HG02763 (cell line): ENCODE results near the gene TTC28.
"Not testable (repeated sequence)": the region's sequence is repeated elsewhere in the genome, so short reads cannot be mapped to it uniquely, and the experiment has no call there.

Experiments used
- ATAC-seq: cut with Tn5 transposase; IDR thresholded peaks from one replicate; pipeline ENCODE4 v1.9.1; 2021; ENCODE audit warnings: mild to moderate bottlenecking, moderate library complexity; ENCODE audit not compliant: unreplicated experiment

The TTC28 gene

DNA sequence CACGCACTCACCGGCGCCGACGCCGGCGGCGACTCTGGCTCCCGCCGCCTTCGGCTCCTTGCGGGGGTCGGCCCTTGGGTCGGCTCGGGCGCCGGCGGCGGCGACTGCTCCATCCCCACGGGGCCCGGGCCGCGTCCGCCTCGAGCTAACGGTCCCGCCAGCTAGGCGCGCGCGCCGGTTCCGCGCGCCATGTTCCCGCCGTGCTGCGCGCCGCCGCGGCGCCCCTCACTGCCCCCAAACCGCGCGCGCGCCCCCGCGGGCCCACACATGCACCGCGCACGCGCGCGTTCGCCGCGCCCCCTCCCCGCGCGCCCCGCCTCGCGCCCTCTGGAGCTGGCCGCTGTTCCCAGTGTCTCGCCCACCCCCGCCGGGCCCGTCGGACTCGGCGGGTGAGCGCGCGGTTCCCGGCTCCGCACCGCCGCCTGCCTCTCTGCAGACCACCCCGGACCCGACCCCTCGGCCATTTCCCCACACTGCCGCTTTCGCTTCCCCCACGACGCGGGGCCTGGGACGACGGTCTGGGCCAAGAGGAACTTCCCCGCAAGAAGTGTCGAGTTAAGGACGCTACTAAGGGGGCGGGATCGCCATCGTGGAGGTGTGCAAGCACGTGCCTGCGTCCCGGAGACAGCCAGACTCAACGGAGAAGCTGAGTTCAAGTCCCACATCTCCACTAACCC lies at the start of gene TTC28:
Gene TTC28 (minus strand): TSS at position 230 of the 677 bp plus-strand sequence. CDS start 117 bp downstream, at position 113.
- ATAC-seq = not testable (repeated sequence)

DNA sequence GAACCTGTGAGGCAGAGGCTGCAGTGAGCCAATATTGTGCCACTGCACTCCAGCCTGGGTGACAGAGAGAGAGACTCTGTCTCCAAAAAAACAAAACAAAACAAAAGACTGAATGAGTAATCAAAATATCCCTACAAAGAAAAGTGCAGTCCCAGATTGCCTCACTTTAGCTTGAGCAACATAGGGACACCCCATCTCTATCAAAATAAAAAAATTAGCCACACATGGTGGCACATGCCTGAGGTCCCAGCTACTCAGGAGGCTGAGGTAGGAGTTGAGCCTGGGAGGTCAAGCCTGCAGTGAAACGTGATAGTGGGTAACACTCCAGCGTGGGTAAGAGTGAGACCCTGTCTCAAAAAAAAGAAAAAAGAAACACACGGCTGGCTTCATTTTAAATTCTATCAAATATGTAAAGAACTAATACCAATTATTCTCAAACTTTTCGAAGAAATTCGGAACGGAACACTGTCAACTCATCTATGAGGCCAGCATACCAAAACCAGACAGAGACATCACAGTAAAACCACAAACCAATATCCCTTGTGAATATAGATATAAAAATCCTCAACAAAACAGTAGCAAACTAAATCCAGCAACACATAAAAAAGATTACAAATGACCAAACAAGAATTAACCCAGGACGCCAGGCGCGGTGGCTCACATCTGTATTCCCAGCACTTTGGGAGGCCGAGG lies 49.1 kb upstream of the TTC28 start:
- no peak for ATAC-seq

DNA sequence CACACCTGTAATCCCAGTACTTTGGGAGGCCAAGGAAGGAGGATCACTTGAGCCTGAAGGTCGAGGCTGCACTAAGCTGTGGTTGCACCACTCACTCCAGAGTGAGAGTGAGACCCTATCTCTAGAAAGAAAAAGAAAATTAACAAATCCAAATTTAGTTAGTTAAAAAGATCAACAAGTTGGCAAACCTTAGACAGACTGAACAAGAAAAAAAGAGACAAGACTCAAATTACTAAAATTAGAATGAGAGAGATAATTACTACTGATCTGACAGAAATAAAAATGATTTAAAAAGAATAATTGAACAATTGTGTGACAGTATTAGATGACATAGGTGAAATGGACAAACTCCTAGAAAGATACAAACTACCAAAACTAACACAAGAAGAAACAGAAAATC lies 48.4 kb upstream of the TTC28 start:
- ATAC-seq = no peak

DNA sequence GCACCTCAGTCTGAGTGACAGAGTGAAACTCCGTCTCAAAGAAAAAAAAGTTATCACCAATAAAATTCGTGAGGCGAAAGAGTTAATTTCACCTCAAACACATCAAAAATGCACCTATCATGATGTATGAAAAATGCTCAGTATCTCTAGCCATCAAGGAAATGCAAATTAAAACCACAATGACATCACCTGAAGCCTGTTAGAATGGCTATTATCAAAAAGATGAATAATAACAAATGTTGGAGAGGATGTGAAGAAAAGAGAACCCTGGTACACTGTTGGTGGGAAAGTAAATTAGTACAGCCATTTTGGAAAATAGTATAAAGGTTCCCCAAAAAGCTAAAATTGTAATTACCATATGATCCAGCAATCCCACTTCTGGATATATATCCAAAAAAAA lies 38.4 kb upstream of the TTC28 start:
- ATAC-seq = no peak

DNA sequence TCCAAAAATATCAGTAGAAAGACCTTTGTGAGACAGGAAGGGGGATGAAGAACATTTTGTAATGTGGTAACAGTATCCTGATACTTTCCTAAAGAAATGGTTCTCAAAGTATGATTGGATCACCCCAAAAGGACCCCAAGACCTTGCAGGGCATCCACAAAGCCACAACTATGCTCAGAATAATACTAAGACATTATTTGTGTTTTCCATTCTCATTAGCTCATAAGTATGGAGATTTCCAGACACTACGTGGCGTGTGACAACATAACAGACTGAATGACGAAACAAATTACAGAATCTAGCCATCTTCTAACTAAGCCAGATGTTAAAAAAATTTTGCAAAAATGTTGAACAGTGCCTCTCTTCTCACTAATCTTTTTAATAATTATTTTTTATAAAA lies 37.0 kb upstream of the TTC28 start:
- ATAC-seq = no peak

DNA sequence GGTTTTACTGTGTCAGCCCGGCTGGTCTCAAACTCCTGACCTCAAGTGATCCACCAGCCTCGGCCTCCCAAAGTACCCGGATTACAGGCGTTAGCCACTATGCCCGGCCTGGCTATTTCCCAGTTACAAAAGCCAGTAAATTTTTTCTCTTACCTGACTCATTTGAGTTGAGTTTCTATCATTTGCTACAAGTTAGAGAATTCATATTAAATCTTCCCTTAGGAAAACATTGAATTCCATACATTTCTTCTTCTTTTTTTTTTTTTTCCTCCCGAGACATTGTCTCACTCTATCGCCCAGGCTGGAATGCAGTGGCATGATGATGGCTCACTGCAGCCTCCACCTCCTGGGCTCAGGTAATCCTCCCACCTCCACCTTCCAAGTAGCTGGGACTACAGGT lies 36.0 kb upstream of the TTC28 start:
- no peak for ATAC-seq

DNA sequence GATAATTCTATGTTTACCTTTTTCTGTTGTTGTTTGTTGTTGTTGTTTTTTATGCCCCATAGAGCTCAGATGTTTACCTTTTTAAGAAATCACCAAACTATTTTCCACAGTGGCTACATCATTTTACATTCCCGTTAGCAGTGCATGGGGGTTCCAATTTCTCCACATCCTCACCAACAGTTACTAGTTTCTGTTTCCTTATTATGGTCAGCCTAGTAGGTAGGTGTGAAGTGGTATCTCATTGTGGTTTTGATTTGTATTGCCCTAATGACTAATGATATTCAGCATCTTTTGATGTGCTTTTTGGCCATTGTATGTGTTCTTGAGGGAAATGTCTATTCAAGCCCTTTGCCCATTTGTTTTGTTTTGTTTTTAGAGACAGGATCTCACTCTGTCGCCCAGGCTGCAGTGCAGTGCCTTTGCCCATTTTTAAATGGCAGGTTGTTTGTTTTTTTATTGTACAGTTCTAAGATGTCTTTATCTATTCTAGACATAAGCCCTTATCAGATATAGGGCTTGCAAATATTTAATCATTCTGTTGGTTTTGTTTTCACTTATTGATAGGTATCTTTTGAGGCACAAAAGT lies 34.5 kb upstream of the TTC28 start:
- ATAC-seq = no peak

DNA sequence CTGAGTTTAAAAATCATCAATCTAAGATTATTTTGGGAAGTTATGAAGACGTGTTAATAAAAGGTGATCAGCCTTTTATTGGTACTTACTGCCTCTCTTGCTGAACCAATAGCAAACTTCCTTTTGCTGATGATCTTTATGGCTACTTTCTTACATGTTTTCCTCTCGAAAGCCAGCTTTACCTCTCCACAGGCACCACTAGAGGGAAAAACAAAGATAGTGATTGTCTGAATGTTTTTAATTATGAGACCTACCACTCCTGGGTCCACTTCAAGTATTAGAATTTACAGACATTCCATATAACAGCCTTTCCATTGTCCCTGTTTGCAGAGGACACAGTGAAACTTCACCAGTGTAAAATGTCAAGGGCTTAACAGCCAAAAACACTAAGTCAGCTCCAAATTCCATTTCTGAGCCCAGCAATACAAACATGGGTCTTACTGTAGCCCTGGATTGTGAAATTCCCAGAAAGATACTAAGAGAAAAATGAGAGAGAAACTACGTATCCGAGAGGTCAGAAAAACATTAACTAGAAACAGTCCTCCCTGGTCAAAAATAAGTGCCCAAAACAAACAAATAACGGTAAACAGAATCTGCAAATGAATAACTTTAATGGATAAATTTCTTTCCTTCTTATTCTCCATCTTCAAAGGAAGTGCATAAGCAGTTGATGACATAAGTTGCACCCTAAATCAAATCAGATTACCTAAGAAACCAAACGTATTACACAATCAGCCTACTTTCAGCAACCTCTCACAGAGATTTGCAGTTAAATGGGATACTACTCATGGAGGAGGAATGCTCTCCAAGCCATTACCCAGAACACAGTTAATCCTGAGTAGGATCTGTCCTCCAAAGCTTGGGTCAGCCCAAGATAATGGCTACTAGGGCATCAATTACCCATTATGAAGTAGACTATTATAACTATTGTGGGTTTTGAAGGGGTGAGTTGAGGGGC lies 32.5 kb upstream of the TTC28 start:
- no peak for ATAC-seq

DNA sequence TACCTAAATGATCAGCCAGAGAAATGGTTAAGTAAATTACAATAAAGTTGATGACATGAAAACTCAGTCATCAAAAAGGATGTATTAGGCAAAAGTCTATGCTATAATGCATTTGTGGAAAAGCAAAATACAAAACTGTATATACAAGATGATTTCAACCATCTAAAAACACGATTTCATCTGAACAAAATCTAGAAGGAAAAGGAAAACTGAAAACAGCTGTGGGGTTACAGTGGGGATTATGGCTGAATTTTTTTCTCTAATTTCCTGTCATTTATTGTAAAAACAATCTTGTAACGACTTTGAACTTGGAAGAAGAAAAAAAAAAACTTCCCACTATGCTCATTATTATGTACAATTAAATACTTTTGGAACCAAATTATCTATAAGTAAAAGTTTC lies 31.7 kb upstream of the TTC28 start:
- ATAC-seq = no peak

DNA sequence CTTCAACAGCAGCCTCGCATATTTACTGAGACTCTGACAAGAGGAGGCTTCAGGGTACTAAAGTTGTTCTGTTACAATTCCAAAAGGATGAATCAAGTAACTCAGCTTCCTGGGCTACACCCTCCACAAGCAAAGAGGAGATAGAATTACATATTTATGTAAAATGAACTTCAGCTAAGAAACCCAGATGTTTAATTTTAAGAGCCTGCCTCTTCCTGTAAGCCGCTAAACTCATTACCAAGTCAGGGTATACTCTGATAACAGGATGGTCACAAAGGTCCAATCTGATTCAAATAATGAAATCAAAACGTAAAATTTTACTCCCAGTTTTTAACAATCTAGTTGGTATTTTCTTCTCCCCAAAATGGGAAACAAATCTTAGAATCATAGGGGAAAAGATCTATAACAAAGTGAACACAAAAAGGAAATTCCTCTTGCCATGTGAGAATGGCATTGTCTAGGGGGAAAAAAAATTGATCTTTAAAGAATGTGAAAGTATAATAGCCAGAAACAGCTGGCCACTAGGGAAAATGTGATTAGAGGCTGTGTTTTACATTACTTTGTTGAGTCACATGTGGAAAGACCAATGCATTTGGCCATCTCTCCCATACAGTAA lies 31.0 kb upstream of the TTC28 start:
- ATAC-seq = no peak

DNA sequence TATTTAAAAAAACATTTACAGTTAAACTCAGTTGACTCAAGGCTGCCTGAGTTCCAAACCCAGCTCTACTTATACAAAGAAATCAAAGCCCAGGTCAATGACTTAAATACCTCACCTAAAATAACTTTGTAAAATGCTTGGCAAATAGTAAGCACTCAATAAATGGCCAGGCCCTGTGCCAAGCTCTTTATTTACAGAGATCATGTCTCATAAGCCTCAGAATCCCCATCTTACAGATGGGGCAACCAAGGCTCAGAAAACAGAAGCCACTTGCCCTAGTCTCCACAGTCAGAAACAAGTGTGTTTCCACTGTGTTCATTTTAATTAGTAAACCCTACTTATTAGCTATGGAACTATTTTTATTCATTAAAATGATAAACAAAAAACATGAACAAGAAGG lies 30.5 kb upstream of the TTC28 start:
- ATAC-seq = no peak

DNA sequence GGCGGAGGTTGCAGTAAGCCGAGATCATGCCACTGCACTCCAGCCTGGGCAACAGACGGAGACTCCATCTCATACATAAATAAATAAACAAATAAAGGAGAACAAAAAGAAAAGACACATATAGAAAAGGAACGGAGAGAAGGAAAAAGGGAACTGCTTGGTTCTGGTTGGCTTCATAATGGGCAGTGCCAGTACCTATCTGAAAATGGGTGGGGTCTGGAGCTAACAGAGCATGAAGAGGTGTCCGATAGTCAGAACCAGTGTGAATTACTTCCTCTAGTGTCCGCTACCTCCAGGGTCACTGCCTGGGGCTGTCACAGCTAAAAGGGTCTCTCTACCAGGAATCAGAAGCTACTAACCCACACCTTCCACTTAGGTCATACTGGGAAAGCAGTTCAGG lies 27.2 kb upstream of the TTC28 start:
- ATAC-seq = no peak

DNA sequence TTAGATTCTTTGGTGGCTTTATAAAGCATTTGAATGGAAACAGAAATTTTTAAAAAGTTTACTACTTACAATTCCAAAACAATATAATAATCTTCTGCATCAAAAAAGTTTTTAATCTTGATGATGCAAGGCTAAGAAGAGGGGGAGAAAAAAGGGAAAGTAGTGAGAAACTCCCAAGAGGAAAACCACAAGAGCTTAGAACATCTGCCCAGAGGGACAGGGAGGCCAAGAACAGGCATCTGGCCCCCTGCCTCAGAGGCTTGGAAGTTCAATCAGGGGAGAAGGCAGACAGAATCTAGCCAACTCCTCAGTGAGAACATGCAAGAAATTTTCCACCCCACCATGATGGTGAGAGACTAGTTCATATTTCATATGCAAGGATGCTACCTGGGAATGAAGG lies 23.8 kb upstream of the TTC28 start:
- ATAC-seq = no peak

DNA sequence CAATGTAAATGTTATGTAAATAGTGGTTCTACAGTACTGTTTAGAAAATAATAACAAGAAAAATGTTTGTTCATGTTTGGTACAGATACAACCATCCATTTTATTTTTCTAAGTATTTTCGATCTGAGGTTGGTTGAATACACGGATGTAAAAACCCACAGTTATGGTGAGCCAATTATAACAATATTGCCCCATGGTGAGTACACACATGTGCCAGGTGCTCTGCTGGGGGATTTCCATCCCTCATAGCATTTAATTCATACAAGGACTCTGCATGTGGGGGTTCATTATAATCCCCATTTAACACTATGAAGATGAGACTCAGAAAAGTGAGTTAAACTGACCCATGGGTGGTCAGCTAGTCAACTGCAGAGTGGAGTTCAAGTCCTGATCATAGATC lies 23.3 kb upstream of the TTC28 start:
- no peak for ATAC-seq

DNA sequence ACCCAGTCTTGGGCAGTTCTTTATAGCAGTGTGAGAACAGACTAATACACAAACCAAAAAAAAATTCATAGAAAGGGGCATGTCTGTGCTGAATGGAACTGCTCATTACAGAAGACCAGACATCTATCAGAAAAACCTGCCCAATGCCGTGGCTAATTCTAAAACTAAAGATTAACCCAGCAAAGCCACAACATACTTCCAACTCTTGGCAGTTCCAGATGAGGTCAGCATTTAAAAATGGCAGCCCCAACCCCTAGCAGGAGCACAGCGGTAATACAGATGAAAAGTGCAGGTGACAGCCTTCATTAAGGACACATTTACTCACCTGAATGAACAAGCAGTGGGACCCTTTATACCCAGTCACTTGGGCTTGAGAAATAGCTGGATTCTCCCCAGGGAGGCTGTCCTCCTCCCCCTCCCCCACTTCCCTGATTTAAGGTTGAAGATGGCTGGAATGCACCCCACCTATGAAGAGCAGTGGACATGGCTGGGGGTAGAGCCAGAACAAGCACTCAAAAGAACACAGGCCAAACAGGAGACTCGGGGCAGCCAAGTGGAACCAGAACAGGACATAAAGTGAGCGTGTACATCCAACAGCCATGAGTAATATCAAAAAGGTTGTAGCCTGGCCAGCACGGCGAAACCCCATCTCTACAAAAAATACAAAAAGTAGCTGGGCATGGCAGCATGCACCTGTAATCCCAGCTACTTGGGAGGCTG lies 13.6 kb upstream of the TTC28 start:
- not testable (repeated sequence) for ATAC-seq

DNA sequence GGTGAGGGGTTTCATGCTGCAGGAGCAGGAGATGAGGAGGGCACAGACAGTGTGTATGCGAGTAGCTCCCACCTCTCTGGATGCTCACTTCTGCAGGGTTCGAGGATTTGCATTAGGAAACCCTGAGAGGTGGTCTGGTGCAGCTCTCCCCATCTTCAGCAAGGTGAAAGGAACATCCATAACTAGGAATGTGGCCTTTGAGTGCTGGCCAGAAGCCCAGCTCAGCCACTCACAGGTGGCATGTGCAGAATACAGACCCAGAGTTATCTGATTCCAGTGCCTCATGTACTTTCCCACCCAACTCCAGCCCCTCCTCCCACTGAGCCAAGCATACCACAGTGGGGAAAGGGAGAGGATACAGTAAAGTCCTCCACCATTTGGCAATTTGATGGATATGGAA lies 10.2 kb upstream of the TTC28 start:
- not testable (repeated sequence) for ATAC-seq

DNA sequence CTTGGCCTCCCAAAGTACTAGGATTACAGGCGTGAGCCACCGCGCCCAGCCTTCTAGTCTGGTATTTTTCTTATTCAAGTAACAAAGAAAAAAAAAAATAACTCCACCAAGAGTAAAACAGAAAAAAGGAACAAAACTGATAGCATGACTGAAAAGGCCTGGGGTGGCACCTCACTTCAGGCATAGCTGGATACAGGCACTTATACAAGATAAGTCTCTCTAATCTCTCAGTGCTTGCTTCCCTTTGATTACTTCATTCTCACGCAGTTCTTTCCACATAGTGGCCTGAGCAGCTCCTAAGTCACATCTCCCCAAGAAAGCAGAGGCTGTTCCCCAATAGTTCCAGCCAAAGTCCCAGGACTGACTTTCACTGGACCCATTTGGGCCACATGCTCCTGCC lies 3.3 kb upstream of the TTC28 start:
- ATAC-seq = not testable (repeated sequence)

DNA sequence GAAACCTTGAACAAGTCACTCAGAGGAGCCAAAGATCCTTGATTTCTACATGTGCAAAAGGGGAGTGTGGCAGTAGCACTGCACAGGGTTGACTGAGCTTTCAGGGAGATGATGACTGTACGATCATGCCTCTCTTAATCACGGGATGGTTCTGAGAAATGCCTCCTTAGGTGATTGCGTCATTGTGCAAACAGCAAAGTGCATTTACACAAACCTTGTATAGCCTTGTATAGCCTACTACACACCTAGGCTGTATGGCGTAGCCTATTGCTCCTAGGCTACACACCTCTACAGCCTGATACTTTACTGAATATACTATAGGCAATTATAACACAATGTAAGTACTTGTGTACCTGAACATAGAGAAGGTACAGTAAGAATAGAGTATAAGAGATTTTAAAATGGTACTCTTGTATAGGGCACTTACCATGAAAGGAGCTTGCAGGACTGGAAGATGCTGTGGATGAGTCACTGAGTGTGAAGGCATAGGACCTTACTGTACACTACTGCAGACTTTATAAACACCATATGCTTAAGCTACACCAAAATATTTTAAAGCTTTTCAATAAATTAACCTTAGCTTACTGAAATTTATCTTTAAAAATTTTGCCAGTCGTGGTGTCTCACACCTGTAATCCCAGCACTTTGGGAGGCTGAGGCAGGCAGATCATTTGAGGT lies 1.3 kb upstream of the TTC28 start:
- not testable (repeated sequence) for ATAC-seq

DNA sequence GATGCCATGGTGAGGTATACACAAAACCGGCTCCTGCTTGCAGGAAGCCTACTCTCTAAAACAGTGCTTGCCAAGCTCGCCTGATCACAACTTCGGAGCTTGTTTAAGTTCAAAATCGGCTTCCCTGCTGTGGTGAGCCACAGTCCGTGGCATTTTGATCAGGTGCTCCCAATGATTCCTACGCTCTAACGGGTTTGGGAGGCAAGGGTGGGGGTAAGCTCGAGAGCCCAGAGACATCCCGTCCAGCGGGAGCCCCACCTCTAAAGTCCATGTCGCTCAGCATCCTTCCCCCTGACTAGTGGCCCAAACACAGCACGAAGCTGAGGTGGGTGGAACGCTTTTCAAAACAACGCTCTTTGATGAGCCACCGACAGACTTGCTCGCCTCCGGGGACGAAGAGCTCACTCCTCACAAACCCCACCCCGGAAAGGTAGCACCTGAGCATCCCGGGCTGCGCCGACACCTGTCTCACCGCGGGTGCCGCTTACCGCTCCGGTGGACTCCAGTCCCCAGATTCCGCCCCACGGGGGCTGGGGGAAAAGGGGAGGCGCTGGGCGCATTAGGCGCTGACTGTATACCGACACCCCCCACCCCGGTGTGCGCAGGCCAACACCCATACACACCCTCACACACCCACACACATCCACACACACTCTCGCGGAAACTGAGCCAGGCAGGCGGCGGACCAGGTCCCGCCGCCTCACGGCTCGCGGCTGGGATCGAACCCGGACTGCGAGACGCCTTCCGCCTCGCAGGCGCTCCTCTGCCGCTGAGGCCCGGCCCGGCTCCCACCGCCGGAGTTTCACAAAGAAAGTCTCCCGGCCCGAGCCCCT lies 646 bp downstream of the TTC28 start:
- not testable (repeated sequence) for ATAC-seq
